Measurements from ENCODE around the gene SMIM1.

DNA sequence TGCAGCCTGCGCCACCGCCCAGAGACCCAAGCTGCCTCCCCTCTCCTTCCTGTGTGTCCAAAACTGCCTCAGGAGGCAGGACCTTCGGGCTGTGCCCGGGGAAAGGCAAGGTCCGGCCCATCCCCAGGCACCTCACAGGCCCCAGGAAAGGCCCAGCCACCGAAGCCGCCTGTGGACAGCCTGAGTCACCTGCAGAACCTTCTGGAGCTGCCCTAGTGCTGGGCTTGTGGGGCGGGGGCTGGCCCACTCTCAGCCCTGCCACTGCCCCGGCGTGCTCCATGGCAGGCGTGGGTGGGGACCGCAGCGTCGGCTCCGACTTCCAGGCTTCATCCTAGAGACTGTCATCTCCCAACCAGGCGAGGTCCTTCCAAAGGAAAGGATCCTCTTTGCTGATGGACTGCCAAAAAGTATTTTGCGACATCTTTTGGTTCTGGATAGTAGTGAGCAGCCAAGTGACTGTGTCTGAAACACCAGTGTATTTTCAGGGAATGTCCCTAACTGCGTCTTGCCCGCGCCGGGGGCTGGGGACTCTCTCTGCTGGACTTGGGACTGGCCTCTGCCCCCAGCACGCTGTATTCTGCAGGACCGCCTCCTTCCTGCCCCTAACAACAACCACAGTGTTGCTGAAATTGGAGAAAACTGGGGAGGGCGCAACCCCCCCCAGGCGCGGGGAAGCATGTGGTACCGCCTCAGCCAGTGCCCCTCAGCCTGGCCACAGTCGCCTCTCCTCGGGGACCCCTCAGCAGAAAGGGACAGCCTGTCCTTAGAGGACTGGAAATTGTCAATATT, 39.3 kb upstream of the SMIM1 start:
- TF ChIP-seq, protein P1, sequence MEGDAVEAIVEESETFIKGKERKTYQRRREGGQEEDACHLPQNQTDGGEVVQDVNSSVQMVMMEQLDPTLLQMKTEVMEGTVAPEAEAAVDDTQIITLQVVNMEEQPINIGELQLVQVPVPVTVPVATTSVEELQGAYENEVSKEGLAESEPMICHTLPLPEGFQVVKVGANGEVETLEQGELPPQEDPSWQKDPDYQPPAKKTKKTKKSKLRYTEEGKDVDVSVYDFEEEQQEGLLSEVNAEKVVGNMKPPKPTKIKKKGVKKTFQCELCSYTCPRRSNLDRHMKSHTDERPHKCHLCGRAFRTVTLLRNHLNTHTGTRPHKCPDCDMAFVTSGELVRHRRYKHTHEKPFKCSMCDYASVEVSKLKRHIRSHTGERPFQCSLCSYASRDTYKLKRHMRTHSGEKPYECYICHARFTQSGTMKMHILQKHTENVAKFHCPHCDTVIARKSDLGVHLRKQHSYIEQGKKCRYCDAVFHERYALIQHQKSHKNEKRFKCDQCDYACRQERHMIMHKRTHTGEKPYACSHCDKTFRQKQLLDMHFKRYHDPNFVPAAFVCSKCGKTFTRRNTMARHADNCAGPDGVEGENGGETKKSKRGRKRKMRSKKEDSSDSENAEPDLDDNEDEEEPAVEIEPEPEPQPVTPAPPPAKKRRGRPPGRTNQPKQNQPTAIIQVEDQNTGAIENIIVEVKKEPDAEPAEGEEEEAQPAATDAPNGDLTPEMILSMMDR (IDR thresholded peaks at IDR 0.05): no peak
- TF ChIP-seq POLR2A (IDR thresholded peaks at IDR 0.05) (no peak), POLR2AphosphoS5 (IDR thresholded peaks at IDR 0.05) (no peak)
